GM10248 (cell line): Measurements from ENCODE around the gene LMAN2L.

Source experiments
- CTCF ChIA-PET: fragments of 300-600 bp; sonication (Branson Sonifier 250); formaldehyde crosslinking; extraction: SDS; loops from one replicate; lab custom pipeline; 2021; ENCODE audit warnings: antibody characterized with exemption; lab: Yijun Ruan, JAX
- POLR2A ChIA-PET: fragments of 350-650 bp; sonication (Branson Sonifier 250); formaldehyde crosslinking; extraction: SDS; loops from one replicate; lab custom pipeline; 2020; ENCODE audit warnings: antibody characterized with exemption; lab: Yijun Ruan, JAX
- DNase-seq: peaks from one replicate; pipeline ENCODE4 v3.0.0; 2012; ENCODE audit errors: extremely low spot score
- CTCF ChIP-seq: IDR thresholded peaks from 2 replicates; pipeline ENCODE4 v1.5.1; 2012; ENCODE audit warnings: mild to moderate bottlenecking, low read depth; ENCODE audit errors: extremely low read depth, missing control alignments, control extremely low read depth

LMAN2L gene

GRCh38 chr2:96697476-96697875, 42.4 kb downstream of the LMAN2L start:
- TF ChIP-seq CTCF = no peak
- CTCF ChIA-PET = no interaction called here
- DNase-seq = no peak
- POLR2A ChIA-PET = no interaction called here

GRCh38 chr2:96695602-96696001, 44.3 kb downstream of the LMAN2L start:
- CTCF ChIA-PET = interaction anchor here (0.8 kb wide), 1 partner anchor 17 kb away, joined by 3 read pairs; no protein-coding TSS in a partner anchor
- no peak for DNase-seq
- POLR2A ChIA-PET = no interaction called here
- TF ChIP-seq CTCF = no peak

- POLR2A ChIA-PET = no interaction called here
- DNase-seq = no peak
- CTCF ChIA-PET = interaction anchor here (0.8 to 1.5 kb wide), 2 partner anchors 18 to 94 kb away, joined by 3 read pairs; no protein-coding TSS in a partner anchor
- TF ChIP-seq CTCF = no peak
Measured at GRCh38 chr2:96694816-96695455, 44.9 kb downstream of the LMAN2L start.

GRCh38 chr2:96694279-96694678, 45.6 kb downstream of the LMAN2L start:
- TF ChIP-seq CTCF = no peak
- CTCF ChIA-PET = interaction anchor here (1.5 kb wide), 1 partner anchor 94 kb away, joined by 3 read pairs; no protein-coding TSS in a partner anchor
- DNase-seq = no peak
- POLR2A ChIA-PET = no interaction called here

GRCh38 chr2:96693286-96694200, 46.3 kb downstream of the LMAN2L start:
- ChIA-PET POLR2A (no interaction called here), CTCF (interaction anchor here (1.0 to 1.5 kb wide), 3 partner anchors 9 to 93 kb away, joined by 3 read pairs; partner anchors contain the start of gene CNNM4)
- DNase-seq = no peak
- no peak for TF ChIP-seq CTCF
